HepG2 (cell line): ENCODE data around the gene METTL25. TPM values are rescaled to one million over a fixed set of nuclear protein-coding genes. Genes with fewer than 3 reads are reported as not detected.

Source experiments
- HNRNPUL1 ChIP-seq: fragments of 200-400 bp; formaldehyde crosslinking; IDR thresholded peaks from 2 replicates; pipeline ENCODE4 v1.6.1; 2017; ENCODE audit warnings: low read depth, mild to moderate bottlenecking, low read length, moderate library complexity
- MTF1 ChIP-seq: sonication (generic); formaldehyde crosslinking; IDR thresholded peaks from 2 replicates; pipeline ENCODE4 v1.5.0; 2020; ENCODE audit warnings: missing genetic modification reagents
- NFKB2 ChIP-seq: sonication (generic); formaldehyde crosslinking; IDR thresholded peaks from 2 replicates; pipeline ENCODE4 v1.4.0; 2020; ENCODE audit warnings: missing genetic modification reagents, borderline replicate concordance
- PHF21A ChIP-seq: sonication (generic); formaldehyde crosslinking; IDR thresholded peaks from 2 replicates; pipeline ENCODE4 v1.5.0; 2020; ENCODE audit warnings: mild to moderate bottlenecking, missing genetic modification reagents
- SIN3A ChIP-seq: IDR thresholded peaks from 2 replicates; pipeline ENCODE4 v1.6.1; 2011; ENCODE audit warnings: low read depth, mild to moderate bottlenecking, control low read depth, low read length, borderline replicate concordance
- U2AF1 ChIP-seq: fragments of 200-400 bp; formaldehyde crosslinking; optimal IDR thresholded peaks from 2 replicates; pipeline ENCODE3; 2017; ENCODE audit warnings: mild to moderate bottlenecking, low read depth, low read length
- ZNF138 ChIP-seq: sonication (generic); formaldehyde crosslinking; IDR thresholded peaks from 2 replicates; pipeline ENCODE4 v1.5.0; 2020; ENCODE audit warnings: mild to moderate bottlenecking, low read depth, missing genetic modification reagents
- ZNF253 ChIP-seq: sonication (generic); formaldehyde crosslinking; IDR thresholded peaks from 2 replicates; pipeline ENCODE4 v1.8.0; 2022; ENCODE audit warnings: mild to moderate bottlenecking, missing genetic modification reagents, borderline replicate concordance
- ZNF451 ChIP-seq: sonication (generic); formaldehyde crosslinking; IDR thresholded peaks from 2 replicates; pipeline ENCODE4 v1.5.0; 2020; ENCODE audit warnings: mild to moderate bottlenecking, missing genetic modification reagents
- polyA plus RNA-seq, 8 experiments: library from polyadenylated mRNA; depleted of rRNA in 3 of 8; stranded (reverse) in 7 of 8; unstranded in 1 of 8; fragments of >200 nt; fragmentation: Illumina TruSeq in 4 of 8; extraction: Trizol in 4 of 8; gene quantifications; 2 replicates each; pipeline versions ENCODE4 v1.2.1 to v1.2.3, GENCODE V29; 2011 to 2016; ENCODE audit warnings: low read depth in 4 of 8, missing spikeins in 1 of 8, mixed read lengths in 1 of 8; ENCODE audit not compliant: insufficient read depth in 1 of 8
- total RNA-seq, 5 experiments: library from RNA; depleted of rRNA; stranded (reverse); fragments of >200 nt; fragmentation: Illumina TruSeq; extraction: Trizol; gene quantifications; 2 replicates each; pipeline ENCODE4 v1.2.3, GENCODE V29; 2016; ENCODE audit warnings: low read depth in 1 of 5
- TF ChIP-seq, protein P1 (sequence below): sonication (generic); formaldehyde crosslinking; IDR thresholded peaks from 2 replicates; pipeline ENCODE4 v1.5.0; 2020; ENCODE audit warnings: mild to moderate bottlenecking, missing genetic modification reagents, borderline replicate concordance
- TF ChIP-seq, protein P2 (sequence below): sonication (generic); formaldehyde crosslinking; IDR thresholded peaks from 2 replicates; pipeline ENCODE4 v1.8.1; 2022; ENCODE audit warnings: low read depth, mild to moderate bottlenecking, missing genetic modification reagents
- TF ChIP-seq, protein P3 (sequence below): IDR thresholded peaks from 2 replicates; pipeline ENCODE4 v1.4.0; 2020; ENCODE audit warnings: mild to moderate bottlenecking, missing genetic modification reagents

The METTL25 gene
- total and polyA plus RNA-seq, 2 of the 13 experiments (the other 11 are each of a cell fraction or from before 2014, with no cell fraction given), result 2.2 to 7.8 TPM

DNA sequence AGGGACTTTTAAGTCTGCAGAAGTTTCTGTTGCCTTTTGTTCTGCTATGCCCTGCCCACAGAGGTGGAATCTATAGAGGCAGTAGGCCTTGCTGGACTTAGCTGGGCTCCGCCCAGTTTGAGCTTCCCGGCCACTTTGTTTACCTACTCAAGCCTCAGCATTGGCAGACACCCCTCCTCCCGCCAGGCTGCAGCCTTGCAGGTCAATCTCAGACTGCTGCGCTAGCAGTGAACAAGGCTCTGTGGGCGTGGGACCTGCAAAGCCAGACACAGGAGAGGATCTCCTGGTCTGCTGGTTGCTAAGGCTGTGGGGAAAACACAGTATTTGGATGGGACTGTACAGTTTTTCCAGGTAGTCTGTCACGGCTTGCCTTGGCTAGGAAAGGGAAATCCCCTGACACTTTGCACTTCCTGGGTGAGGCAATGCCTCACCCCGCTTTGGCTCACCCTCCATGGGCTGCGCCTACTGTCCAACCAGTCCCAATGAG lies 43.9 kb upstream of the METTL25 start (continued):
- TF ChIP-seq, protein P1, sequence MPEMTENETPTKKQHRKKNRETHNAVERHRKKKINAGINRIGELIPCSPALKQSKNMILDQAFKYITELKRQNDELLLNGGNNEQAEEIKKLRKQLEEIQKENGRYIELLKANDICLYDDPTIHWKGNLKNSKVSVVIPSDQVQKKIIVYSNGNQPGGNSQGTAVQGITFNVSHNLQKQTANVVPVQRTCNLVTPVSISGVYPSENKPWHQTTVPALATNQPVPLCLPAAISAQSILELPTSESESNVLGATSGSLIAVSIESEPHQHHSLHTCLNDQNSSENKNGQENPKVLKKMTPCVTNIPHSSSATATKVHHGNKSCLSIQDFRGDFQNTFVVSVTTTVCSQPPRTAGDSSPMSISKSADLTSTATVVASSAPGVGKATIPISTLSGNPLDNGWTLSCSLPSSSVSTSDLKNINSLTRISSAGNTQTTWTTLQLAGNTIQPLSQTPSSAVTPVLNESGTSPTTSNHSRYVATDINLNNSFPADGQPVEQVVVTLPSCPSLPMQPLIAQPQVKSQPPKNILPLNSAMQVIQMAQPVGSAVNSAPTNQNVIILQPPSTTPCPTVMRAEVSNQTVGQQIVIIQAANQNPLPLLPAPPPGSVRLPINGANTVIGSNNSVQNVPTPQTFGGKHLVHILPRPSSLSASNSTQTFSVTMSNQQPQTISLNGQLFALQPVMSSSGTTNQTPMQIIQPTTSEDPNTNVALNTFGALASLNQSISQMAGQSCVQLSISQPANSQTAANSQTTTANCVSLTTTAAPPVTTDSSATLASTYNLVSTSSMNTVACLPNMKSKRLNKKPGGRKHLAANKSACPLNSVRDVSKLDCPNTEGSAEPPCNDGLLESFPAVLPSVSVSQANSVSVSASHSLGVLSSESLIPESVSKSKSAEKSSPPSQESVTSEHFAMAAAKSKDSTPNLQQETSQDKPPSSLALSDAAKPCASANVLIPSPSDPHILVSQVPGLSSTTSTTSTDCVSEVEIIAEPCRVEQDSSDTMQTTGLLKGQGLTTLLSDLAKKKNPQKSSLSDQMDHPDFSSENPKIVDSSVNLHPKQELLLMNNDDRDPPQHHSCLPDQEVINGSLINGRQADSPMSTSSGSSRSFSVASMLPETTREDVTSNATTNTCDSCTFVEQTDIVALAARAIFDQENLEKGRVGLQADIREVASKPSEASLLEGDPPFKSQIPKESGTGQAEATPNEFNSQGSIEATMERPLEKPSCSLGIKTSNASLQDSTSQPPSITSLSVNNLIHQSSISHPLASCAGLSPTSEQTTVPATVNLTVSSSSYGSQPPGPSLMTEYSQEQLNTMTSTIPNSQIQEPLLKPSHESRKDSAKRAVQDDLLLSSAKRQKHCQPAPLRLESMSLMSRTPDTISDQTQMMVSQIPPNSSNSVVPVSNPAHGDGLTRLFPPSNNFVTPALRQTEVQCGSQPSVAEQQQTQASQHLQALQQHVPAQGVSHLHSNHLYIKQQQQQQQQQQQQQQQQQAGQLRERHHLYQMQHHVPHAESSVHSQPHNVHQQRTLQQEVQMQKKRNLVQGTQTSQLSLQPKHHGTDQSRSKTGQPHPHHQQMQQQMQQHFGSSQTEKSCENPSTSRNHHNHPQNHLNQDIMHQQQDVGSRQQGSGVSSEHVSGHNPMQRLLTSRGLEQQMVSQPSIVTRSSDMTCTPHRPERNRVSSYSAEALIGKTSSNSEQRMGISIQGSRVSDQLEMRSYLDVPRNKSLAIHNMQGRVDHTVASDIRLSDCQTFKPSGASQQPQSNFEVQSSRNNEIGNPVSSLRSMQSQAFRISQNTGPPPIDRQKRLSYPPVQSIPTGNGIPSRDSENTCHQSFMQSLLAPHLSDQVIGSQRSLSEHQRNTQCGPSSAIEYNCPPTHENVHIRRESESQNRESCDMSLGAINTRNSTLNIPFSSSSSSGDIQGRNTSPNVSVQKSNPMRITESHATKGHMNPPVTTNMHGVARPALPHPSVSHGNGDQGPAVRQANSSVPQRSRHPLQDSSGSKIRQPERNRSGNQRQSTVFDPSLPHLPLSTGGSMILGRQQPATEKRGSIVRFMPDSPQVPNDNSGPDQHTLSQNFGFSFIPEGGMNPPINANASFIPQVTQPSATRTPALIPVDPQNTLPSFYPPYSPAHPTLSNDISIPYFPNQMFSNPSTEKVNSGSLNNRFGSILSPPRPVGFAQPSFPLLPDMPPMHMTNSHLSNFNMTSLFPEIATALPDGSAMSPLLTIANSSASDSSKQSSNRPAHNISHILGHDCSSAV, result no peak
- TF ChIP-seq MTF1 (no peak), NFKB2 (CRISPR knock-in tag) (no peak), ZNF253 (CRISPR knock-in tag) (no peak), SIN3A (no peak), ZNF451 (CRISPR knock-in tag) (no peak), PHF21A (peak; percentile 15; the same call in 1 of the 2 replicates), ZNF138 (no peak), HNRNPUL1 (no peak), U2AF1 (no peak)
- TF ChIP-seq, protein P2, sequence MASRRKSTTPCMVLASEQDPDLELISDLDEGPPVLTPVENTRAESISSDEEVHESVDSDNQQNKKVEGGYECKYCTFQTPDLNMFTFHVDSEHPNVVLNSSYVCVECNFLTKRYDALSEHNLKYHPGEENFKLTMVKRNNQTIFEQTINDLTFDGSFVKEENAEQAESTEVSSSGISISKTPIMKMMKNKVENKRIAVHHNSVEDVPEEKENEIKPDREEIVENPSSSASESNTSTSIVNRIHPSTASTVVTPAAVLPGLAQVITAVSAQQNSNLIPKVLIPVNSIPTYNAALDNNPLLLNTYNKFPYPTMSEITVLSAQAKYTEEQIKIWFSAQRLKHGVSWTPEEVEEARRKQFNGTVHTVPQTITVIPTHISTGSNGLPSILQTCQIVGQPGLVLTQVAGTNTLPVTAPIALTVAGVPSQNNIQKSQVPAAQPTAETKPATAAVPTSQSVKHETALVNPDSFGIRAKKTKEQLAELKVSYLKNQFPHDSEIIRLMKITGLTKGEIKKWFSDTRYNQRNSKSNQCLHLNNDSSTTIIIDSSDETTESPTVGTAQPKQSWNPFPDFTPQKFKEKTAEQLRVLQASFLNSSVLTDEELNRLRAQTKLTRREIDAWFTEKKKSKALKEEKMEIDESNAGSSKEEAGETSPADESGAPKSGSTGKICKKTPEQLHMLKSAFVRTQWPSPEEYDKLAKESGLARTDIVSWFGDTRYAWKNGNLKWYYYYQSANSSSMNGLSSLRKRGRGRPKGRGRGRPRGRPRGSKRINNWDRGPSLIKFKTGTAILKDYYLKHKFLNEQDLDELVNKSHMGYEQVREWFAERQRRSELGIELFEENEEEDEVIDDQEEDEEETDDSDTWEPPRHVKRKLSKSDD (CRISPR knock-in tag), result no peak
- TF ChIP-seq, protein P3, sequence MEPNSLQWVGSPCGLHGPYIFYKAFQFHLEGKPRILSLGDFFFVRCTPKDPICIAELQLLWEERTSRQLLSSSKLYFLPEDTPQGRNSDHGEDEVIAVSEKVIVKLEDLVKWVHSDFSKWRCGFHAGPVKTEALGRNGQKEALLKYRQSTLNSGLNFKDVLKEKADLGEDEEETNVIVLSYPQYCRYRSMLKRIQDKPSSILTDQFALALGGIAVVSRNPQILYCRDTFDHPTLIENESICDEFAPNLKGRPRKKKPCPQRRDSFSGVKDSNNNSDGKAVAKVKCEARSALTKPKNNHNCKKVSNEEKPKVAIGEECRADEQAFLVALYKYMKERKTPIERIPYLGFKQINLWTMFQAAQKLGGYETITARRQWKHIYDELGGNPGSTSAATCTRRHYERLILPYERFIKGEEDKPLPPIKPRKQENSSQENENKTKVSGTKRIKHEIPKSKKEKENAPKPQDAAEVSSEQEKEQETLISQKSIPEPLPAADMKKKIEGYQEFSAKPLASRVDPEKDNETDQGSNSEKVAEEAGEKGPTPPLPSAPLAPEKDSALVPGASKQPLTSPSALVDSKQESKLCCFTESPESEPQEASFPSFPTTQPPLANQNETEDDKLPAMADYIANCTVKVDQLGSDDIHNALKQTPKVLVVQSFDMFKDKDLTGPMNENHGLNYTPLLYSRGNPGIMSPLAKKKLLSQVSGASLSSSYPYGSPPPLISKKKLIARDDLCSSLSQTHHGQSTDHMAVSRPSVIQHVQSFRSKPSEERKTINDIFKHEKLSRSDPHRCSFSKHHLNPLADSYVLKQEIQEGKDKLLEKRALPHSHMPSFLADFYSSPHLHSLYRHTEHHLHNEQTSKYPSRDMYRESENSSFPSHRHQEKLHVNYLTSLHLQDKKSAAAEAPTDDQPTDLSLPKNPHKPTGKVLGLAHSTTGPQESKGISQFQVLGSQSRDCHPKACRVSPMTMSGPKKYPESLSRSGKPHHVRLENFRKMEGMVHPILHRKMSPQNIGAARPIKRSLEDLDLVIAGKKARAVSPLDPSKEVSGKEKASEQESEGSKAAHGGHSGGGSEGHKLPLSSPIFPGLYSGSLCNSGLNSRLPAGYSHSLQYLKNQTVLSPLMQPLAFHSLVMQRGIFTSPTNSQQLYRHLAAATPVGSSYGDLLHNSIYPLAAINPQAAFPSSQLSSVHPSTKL (CRISPR knock-in tag), result peak; percentile 52; the same call in 1 of the 2 replicates
